BJ (cell line): Measurements from ENCODE around the gene SEPHS1. TPM values are rescaled to one million over a fixed set of nuclear protein-coding genes. Genes with fewer than 3 reads are reported as not detected.
"Not testable (repeated sequence)": the region's sequence is repeated elsewhere in the genome, so short reads cannot be mapped to it uniquely, and the experiment has no call there.

Experiments
- CTCF ChIA-PET: fragments of 350-600 bp; formaldehyde crosslinking; extraction: SDS; loops from one replicate; lab custom pipeline; 2021; ENCODE audit warnings: antibody characterized with exemption, inconsistent platforms; lab: Yijun Ruan, JAX
- POLR2A ChIA-PET: fragments of 300-600 bp; sonication (Branson Sonifier 250); formaldehyde crosslinking; extraction: SDS; loops from one replicate; lab custom pipeline; 2021; ENCODE audit warnings: antibody characterized with exemption; lab: Charles Lee
- DNase-seq: peaks from one replicate; pipeline ENCODE4 v3.0.0-alpha.2; 2011; ENCODE audit warnings: low read depth
- H3K27me3 ChIP-seq: 2 replicates; pipeline ENCODE4 v1.6.0; 2011; ENCODE audit warnings: low read length; ENCODE audit not compliant: control insufficient read depth, insufficient read depth
- H3K36me3 ChIP-seq: 2 replicates; pipeline ENCODE4 v1.5.1; 2011; ENCODE audit warnings: low read length; ENCODE audit not compliant: control insufficient read depth, insufficient read depth
- H3K4me3 ChIP-seq: 2 replicates; pipeline ENCODE4 v1.5.1; 2011; ENCODE audit warnings: low read depth, mild to moderate bottlenecking, control low read depth, low read length
- polyA plus RNA-seq: library from polyadenylated mRNA; depleted of rRNA; stranded (reverse); fragments of >200 nt; gene quantifications from 2 replicates; pipeline ENCODE4 v1.2.3, GENCODE V29; 2011
- TF ChIP-seq, protein P1 (sequence below): IDR thresholded peaks from 2 replicates; pipeline ENCODE4 v1.5.1; 2011; ENCODE audit warnings: low read depth, mild to moderate bottlenecking, control low read depth, inconsistent platforms, low read length, moderate library complexity; ENCODE audit not compliant: insufficient read depth

The SEPHS1 gene
- polyA plus RNA-seq, 1 experiment = 41.9 TPM

- ChIA-PET POLR2A (no interaction called here), CTCF (interaction anchor here (0.8 to 1.4 kb wide), 2 partner anchors 133 to 134 kb away, joined by 4 to 5 read pairs; partner anchors contain the start of gene MCM10)
- H3K27me3 ChIP-seq = no peaks in the 10 kb centered on the region
- H3K36me3 ChIP-seq = no peaks in the 10 kb centered on the region
- DNase-seq = no peak
- H3K4me3 ChIP-seq = no peak overlapping the region
- TF ChIP-seq, protein P1, sequence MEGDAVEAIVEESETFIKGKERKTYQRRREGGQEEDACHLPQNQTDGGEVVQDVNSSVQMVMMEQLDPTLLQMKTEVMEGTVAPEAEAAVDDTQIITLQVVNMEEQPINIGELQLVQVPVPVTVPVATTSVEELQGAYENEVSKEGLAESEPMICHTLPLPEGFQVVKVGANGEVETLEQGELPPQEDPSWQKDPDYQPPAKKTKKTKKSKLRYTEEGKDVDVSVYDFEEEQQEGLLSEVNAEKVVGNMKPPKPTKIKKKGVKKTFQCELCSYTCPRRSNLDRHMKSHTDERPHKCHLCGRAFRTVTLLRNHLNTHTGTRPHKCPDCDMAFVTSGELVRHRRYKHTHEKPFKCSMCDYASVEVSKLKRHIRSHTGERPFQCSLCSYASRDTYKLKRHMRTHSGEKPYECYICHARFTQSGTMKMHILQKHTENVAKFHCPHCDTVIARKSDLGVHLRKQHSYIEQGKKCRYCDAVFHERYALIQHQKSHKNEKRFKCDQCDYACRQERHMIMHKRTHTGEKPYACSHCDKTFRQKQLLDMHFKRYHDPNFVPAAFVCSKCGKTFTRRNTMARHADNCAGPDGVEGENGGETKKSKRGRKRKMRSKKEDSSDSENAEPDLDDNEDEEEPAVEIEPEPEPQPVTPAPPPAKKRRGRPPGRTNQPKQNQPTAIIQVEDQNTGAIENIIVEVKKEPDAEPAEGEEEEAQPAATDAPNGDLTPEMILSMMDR = no peak
These were observed 53.3 kb downstream of the SEPHS1 start for GRCh38 chr10:13294784-13295183.

DNA sequence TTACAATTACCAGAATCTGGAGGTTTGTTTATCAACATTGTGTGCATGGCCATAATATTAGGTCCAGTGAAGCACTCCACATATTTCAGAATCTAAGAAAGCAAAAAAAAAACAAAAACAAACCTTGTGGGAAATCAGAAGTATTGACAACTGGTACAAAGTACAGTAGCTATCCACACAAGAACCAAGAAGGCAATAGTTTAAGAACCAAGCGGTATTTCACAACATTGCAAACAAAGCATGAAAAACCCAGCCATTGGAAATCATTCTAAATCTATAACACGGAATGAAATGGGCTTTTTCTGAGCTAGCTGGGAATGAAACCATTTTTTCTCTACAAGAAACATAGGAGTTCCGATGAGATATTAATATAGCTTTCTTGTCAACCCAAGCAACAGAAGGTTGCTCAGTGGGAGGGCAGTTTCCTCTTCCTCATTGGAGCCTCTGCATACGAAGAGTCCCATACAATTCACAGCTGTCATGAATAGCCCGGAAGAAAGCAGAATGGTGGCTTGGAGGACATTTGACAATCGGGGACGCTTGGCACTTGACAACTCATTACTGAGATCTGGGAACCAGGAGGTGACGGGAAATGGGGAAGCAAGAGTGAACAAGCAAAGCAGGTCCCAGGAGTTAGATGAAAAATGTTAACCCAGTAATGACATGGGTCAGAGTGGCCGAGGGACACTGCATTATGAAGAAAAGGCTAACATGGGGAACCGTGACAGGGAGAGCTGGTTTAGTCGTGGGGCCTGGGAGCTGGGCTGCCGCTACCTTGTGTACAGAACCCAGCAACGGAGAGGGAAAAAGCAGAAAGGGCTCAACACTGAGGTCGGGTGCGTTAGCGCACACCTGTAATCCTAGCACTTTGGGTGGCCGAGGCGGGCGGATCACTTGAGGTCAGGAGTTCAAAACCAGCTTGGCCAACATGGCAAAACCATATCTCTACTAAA lies 56.0 kb downstream of the SEPHS1 start:
- ChIA-PET CTCF (interaction anchor here (1.0 to 1.6 kb wide), 2 partner anchors 10 to 20 kb away, joined by 3 to 5 read pairs; no protein-coding TSS in a partner anchor), POLR2A (no interaction called here)
- H3K4me3 ChIP-seq = no peak overlapping the region
- TF ChIP-seq, protein P1 = no peak
- no peaks in the 10 kb centered on the region for H3K36me3 ChIP-seq
- H3K27me3 ChIP-seq = no peaks in the 10 kb centered on the region
- DNase-seq = no peak

DNA sequence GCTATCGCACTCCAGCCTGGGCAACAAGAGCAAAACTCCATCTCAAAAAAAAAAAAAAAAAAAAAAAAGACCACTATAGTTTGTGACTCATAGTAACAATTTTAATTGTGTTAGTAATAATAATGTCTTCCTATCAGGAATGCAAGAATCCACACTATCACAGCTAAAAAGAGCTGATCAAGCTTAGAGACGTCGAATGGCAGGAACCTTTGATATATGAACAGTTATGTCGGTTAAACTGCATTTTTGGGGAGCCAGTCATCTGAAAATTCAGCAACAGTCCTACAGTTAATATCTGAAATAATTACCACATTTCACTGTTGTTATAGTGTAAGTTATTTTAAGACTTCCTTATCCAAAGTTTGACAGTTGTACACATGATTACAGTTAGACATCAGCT lies 57.0 kb downstream of the SEPHS1 start:
- no peaks in the 10 kb centered on the region for H3K27me3 ChIP-seq
- no peaks in the 10 kb centered on the region for H3K36me3 ChIP-seq
- POLR2A ChIA-PET = no interaction called here
- DNase-seq = no peak
- TF ChIP-seq, protein P1 = no peak
- H3K4me3 ChIP-seq = no peak overlapping the region
- CTCF ChIA-PET = interaction anchor here (1.9 kb wide), 1 partner anchor 11 kb away, joined by 6 read pairs; no protein-coding TSS in a partner anchor

DNA sequence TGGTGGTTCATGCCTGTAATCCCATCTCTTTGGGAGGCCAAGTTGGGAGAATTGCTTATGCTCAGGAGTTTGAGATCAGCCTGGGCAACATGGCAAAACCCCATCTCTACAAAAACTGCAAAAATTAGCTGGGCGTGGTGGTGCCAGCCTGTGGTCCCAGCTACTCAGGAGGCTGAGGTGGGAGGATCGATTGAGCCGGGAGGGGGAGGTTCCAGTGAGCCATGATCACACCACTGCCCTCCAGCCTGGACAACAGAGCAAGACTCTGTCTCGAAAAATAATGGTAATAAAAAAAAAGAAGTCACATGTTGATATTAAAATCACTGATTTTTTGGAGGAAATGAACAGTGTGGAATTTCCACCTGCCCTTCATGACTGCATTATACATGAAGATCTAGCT lies 64.0 kb downstream of the SEPHS1 start:
- Histone ChIP-seq H3K4me3 (no peak overlapping the region), H3K27me3 (no peaks in the 10 kb centered on the region), H3K36me3 (peaks cover 1% of the 10 kb centered on the region; the same call in 1 of the 2 replicates)
- DNase-seq = no peak
- ChIA-PET CTCF (no interaction called here), POLR2A (no interaction called here)
- TF ChIP-seq, protein P1 = no peak

GRCh38 chr10:13282348-13282747 lies 65.7 kb downstream of the SEPHS1 start:
- POLR2A ChIA-PET = interaction anchor here (0.7 kb wide), 1 partner anchor 68 kb away, joined by 12 read pairs; no protein-coding TSS in a partner anchor
- DNase-seq, H3K4me3 ChIP-seq, H3K36me3 ChIP-seq, CTCF ChIA-PET, H3K27me3 ChIP-seq: not testable (repeated sequence)
